GM21528 (cell line): ENCODE measurements around the gene EPB41L2.
"Not testable (repeated sequence)": the region's sequence is repeated elsewhere in the genome, so short reads cannot be mapped to it uniquely, and the experiment has no call there.

Experiments
- ATAC-seq: cut with Tn5 transposase; IDR thresholded peaks from one replicate; pipeline ENCODE4 v1.9.1; 2021; ENCODE audit warnings: mild to moderate bottlenecking, moderate library complexity; ENCODE audit not compliant: unreplicated experiment, low FRiP score

EPB41L2 gene

DNA sequence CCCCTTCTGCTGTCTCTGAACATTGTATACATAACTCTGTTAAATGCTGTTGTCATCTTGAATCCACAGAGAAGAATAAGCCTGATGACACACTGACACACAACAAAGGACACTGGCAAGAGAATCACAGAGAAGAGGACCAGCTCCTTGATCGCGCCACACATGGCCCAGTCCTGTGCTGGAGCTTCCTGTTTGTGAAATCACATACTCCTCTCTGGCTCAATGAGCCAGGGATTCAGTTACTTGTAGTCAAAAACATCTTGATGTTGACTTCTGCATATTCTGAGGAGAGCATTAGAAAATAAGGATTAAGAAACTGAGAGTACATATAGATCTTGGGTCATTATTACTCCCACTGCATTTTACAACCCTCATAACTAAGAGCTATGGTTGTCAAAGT lies 100.1 kb downstream of the EPB41L2 start:
- ATAC-seq, result no peak

DNA sequence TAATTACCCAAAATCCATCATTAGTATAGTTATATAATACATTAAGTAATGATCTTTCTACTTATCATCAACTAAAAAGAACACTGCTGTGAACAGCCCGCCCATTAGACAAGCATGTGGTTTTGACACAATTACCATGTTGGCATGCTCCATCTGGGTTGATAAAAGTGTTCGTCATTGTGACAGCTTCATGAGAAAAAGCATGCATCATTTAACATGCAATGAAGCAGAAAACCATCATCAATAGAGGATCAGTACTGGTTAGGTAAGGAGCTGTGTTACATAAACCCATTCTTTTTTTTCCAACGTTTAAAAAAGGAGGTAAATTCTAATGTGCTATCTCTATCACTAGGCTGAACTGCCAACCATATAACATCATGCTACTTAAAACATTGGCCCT lies 101.9 kb downstream of the EPB41L2 start:
- no peak for ATAC-seq

DNA sequence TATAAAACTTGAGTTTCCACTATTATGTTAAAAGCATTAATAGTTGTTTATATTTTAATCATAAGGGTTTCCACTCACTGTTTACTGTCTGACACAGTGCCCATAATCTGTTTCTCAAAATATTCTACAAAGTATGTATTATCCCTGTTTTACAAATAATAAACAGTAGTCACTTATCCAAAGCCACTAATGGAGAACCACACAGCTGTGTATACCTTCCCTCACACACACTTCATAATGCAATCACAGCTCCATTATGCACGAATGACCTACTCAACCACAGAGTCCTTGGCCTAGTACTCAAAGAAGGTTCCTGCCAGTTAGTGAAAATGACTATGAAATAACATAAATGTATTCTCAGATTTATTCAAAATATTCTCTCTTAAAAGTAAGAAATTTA lies 103.1 kb downstream of the EPB41L2 start:
- ATAC-seq, result no peak

DNA sequence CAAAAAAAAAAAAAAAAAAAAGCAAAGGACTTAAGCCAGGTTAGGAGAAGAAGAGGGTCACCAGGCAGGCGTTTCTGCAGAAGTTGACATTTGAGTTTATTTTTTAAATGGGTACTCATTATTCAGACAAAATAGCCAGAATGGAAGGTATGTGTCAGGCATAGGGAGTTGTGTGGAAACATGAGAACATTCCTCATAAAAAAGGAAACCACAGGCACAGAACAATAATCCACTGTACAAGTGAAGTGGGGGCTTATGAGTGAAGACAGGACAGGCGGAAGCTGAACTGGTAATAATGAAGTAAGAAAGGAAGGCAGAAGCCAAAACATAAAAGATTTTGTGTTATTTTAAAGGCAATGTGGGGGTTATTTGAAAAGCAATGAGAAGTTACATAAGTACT lies 104.6 kb downstream of the EPB41L2 start:
- no peak for ATAC-seq

DNA sequence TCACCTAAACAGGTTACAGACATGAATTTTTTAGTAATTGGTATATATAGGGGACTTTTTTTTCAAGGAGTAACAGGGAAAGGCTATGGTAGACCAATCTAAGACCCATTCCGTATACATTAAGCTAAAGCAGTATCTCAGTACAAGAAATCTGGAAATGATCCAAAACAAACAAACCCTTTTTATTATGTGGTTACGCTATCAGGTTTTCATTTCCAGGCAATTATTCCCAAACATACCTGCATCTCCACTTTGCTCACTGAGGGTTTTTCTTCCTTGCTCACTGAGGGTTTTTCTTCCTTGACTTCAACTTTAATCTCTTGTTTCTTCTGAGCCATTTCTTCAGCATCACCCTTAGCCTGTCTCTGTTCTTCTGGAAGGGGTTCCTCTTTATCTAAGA lies 107.3 kb downstream of the EPB41L2 start:
- ATAC-seq, result no peak

DNA sequence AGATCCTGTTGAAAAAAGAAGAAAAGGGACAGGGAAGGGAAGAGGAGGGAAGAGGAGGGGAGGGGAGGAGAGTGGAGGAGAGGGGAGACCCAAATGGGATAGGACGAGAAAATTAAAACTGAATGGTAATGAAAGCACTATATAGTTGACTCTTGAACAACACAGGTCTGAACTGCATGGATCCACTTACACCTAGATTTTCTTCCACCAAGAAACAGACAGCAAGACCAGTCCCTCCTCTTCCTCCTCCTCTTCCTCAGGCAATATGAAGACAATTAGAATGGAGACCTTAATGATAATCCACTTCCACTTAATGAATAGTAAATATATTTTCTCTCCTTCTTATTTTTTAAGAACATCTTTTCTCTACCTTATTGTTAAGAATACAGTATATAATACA lies 113.5 kb downstream of the EPB41L2 start:
- ATAC-seq, result no peak

DNA sequence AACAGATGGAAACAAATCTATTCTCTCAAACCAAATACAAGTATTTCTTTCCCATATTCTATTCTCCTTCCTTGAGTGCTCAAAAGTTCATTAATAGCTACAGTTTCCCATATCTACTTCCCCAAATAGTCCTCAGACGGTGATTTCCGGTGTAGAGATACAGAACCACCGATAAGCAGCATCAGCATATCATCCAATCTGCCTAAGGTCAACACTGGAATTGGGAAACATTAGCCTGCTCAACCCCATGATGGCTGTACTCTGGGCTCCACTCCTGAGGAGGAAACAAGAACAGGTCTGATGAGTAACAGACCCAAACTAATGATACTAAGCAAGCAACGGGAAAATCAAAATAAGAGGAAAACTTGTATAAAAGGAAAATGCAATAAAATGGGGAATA lies 115.6 kb downstream of the EPB41L2 start:
- no peak for ATAC-seq

DNA sequence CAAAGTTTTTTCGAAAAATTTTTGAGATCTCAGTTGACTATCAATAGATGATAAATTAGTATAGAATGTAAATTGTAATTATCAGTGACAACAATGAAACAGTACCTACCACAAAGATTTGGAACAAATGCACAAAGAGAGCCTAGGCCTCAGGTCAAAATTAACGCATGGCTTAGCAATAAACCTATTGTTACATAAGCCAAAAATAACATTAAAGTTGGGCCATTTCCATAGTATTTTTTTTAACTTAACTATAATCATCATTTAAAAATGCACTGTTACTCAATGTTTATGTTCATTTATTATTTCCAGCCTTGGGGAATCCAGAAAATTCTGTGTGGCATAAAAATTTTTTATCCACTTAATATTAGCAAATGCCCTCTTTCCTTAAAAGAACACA lies 117.0 kb downstream of the EPB41L2 start:
- no peak for ATAC-seq

DNA sequence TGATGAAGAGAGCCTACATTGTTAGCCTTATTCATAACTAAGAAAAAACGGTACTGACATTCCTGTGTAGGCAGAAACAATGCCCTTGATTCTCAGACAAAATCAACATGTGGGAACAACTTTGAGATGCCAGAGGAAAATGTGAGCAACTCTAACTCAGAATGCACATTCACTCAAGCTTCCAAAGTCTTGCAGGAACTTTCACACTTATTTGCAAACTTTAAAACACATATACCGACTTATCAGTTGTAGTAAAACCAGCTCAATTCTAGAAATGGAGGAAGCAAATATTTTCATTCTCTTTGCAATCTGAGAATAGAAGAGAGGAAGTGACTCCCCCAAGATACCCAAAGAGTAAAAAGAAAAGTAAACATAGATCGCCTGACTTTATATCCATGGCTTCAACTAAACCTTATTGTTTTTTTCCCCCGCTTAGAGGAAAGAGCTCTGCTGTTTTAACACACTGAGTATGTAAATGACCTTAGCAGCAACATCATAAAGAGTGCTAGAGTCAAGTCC lies 117.6 kb downstream of the EPB41L2 start:
- ATAC-seq, result no peak

DNA sequence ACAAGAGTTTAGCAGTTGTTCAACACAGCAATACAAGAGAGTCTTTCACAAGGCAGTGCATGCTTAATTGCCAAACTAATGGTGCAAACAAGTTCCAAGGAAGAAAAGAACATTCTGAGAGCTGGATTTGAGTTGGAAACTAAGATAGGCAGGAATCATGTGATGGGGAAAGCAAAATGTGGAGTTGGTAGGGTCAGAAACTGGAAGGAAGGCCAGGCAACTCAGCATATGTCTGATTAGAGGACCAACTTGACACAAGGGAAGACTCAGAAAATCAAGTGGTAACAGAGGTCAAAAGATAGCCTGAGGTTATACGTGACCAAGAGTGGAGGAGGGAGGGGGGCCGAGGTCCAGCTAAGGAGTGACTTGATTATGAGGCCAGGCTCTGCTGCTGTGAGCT lies 118.6 kb downstream of the EPB41L2 start:
- no peak for ATAC-seq

DNA sequence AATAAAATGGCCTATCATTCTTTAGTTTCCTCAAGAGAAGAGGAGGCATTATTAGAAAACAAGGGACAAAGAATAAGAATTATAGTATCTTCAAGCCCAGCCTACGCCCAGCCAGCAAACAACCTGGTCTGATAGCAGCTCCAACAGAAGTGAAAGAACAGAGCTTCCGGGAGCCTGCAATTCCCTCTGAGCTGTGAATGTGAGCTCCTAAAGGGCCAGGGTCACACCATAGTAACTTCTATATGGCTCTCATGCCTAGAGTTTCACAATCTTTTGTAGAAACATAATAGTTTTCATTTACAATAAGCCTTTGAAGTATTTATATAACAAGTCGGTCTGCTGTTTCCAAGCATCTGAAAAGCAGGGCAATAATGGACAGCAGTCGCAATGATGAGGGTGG lies 119.3 kb downstream of the EPB41L2 start:
- no peak for ATAC-seq

DNA sequence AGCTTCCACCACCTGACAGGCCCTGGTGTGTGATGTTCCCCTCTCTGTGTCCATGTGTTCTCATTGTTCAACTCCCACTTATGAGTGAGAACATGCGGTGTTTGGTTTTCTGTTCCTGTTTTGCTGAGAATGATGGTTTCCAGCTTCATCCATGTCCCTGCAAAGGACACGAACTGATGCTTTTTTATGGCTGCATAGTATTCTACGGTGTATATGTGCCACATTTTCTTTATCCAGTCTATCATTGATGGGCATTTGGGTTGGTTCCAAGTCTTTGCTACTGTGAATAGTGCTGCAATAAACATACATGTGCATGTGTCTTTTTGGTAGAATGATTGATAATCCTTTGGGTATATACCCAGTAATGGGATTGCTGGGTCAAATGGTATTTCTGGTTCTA lies 120.3 kb downstream of the EPB41L2 start:
- not testable (repeated sequence) for ATAC-seq

DNA sequence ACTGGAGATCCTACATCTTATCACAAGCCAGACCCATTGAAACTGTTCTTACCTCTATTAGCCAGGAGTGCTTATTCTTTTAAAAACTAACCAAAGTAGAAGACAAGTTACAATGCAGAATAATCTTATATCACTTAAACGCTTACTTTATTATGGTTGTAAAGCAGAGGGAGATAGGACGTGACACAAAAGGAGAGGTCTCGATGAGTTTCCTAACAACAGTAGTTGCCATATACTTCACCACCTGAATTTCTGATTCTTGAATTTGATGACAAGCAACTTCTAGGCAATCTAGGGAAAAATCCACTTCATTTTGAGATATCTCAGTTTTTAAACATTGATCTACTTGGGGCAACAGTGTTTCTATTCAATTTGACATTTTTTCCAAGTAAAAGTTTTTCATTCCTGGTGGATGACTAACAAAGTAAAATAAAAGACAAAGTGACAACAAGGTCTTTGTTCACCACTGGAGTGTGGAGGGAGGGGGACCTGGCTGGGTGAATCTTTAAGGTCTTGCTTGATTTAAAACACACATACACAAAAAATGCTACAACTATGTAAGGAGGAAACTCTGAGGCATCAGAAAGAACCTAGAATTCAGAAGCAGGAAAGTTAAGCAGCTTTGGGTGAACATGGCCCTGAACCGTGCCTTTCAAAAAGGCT lies 125.0 kb downstream of the EPB41L2 start:
- no peak for ATAC-seq

DNA sequence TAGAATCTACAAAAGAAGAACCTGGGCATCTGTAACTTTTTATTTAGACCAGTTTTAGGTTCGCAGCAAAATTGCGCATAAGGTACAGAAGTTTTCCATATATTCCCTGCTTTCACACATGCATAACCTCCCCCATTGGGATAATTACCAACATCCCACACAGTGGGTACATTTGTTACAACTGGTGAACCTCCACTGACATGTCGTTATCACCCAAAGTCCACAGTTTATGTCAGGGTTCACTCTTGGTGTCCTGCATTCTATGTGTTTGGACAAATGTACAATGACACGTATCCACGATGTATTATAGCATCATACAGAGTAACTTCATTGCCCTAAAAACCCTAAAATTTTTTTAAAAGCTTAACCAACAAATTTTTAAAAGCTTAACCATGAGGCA lies 126.1 kb downstream of the EPB41L2 start:
- no peak for ATAC-seq

DNA sequence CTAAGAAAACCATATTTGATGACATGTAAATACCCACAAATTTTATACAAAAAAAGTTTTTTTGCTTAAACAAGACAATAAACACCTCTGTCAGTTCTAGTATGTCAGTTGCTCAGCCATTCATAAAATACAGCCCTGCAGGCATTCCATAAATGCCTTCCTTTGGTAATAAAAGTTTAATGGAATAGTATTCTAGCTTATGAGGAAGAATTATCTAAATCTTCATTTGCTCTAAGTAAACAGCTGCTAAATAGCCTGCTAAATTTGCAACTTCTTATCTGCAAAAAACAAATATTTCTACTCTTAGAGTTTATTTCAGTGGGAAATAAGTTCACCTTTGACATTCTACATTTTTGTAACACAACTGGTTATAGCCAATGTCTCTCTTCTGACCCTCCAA lies 127.1 kb downstream of the EPB41L2 start:
- no peak for ATAC-seq

DNA sequence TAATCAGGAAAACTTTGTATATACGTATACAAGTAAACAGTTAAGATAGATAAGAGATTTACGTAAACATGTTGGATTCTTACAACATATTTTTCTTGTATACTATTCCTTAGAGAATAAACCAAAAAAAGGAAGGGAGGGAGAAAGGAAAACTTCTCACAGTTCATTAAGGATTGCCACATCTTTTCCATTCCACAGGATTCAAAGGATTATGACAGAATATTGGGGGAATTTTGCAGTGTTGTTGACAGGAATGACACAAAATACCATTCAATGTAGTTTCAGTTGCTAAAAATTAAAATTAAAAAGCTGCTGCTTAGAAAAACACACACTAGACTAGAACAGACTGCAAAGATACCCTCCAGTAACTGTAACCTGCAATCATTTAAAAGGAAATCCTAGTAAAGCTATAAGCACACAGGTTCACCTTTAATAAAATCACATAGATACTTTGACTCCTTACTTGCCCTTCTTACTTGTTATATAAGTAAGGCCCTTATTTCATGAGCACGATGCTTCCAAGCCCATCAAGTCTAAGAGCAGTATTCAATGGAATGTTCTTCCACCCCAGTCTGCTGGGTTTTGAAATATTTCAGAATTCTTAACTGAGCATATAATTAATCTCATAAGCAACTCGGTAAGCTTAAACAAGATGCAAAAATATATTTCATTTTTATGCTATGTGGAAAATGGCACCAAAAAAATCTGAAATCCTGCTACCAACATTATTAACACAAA lies 128.0 kb downstream of the EPB41L2 start:
- no peak for ATAC-seq

DNA sequence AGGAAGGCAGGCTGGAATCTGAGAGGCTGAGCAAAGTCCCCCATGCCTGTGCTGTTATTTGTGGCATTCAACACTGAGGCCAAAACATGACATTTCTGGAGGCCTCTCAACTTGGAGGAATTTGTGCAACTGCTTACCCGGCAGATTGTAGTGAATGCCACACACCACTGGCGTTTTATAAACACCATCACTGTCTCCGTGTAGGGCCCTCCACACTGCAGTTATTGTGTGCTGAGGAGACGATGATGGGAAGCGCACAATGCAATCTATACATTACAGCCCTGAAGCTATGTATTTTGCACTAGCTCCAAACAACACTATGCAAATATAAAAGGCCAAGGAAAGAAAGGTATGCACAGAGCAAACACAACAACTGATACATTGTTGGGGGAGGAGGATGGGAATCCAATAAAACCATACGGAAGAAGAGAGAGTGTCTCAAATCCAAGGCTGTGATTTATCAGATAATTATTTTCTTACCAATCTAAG lies 129.3 kb downstream of the EPB41L2 start:
- no peak for ATAC-seq

DNA sequence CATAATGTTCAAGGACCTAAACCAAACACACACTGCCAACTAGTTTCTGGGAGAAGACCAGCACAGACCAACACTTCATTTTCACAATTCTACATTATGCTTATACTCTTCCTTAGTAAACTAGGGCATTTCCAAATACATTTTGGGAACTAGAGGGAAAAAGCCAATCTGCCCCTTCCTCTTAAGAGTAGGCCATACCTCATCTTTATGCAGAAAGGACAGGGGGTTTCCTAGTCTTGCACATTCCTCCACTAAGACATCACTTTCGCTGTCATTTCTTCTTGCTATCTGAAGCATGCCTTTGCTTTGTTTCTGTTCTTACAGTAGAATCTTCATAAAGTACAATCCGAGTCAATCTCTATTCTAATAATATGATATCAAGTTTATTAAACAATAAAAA lies 130.1 kb downstream of the EPB41L2 start:
- ATAC-seq, result no peak

DNA sequence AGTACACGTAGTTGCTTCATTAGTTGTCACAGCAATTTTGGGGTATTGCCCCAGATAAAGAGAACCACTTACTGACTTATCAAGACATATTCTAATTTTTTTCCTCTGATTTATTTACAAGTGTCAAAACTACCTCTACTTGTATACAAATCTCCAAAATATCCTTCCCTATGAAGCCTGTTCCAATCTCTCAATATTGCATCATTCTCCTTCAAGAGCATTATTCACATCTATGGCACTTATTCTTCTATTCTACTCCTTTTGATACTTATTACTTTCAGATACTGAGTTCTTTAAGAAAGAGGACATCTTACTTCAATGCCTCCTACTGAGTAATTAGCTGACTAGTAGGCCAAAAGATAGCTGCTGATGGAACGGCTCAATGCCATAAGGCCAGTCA lies 130.6 kb downstream of the EPB41L2 start:
- ATAC-seq, result no peak

DNA sequence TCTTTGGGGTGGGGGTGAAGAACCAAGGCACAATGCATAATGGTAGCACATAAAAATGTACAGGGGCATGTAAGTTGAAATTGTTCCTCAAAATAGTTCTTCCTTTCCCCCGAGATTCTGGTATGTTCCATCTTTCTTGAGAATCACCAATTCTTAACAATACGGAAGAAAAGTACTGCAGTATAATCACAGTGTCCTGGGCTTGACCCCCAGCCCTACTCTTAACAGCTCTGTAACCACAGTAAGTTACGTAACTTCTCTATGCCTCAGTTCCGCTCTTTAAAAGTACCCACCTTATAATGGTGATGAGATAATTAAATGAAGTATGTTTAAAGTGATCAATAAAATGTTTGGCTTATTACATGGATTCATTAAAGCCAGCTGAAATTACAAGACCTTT lies 131.4 kb downstream of the EPB41L2 start:
- ATAC-seq, result no peak

DNA sequence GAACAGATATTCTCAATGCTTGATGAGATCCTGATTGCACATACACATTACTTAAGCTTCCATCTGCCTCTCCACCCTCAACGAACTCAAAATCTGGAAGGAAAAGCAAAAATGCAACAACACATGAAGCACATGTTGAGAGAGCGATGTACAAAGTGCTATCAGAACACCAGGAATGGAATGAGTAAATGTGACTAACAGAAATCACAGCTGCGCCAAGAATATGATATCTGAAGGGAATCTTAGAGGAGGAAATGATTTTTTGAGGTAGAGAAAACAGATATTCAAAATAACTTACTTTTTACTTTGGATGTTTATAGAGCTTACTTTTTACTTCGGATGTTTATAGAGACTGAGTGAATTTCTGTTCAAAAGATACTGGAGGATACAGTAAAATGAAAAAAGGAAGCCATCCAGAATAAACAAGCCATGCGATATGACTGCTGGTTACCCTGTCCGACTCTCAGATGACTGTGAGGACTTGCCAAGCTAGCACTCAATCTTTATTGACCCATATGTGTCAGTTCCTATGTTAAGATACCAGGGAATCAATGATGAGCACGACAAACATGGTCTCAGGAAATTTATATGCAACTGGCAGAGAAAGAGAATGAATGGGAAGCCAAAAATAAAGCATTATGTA lies 133.9 kb downstream of the EPB41L2 start:
- ATAC-seq, result no peak
